H1 (cell line): ENCODE results near the gene CSNK1A1. TPM values are rescaled to one million over a fixed set of nuclear protein-coding genes. Genes with fewer than 3 reads are reported as not detected.

ENCODE experiments used
- CHD2 ChIP-seq: IDR thresholded peaks from 2 replicates; pipeline ENCODE4 v1.6.1; 2012; ENCODE audit warnings: low read length, improper control_type of control experiment
- EGR1 ChIP-seq: IDR thresholded peaks from 2 replicates; pipeline ENCODE4 v1.6.1; 2011; ENCODE audit warnings: low read depth, low read length, borderline replicate concordance
- EP300 ChIP-seq, 2 experiments: IDR thresholded peaks; 1 replicate in 1 of 2; 2 replicates in 1 of 2; pipeline ENCODE4 v1.6.1; 2011 to 2012; ENCODE audit warnings: low read depth in 2 of 2, low read length in 2 of 2, mild to moderate bottlenecking in 2 of 2, borderline replicate concordance in 1 of 2, inconsistent platforms in 1 of 2, moderate library complexity in 1 of 2
- GTF2F1 ChIP-seq: IDR thresholded peaks from 2 replicates; pipeline ENCODE4 v1.6.1; 2012; ENCODE audit warnings: low read depth, low read length, improper control_type of control experiment, borderline replicate concordance
- TAF7 ChIP-seq: optimal IDR thresholded peaks from 2 replicates; pipeline ENCODE3; 2011; ENCODE audit warnings: low read depth, mild to moderate bottlenecking, inconsistent platforms, low read length, moderate library complexity, borderline replicate concordance
- TBP ChIP-seq: IDR thresholded peaks from 2 replicates; pipeline ENCODE4 v1.6.1; 2011; ENCODE audit warnings: low read depth, low read length, improper control_type of control experiment
- polyA plus RNA-seq, 7 experiments: library from polyadenylated mRNA; depleted of rRNA in 3 of 7; stranded (reverse) in 5 of 7; unstranded in 2 of 7; fragments of >200 nt in 5 of 7; fragments of 200-250 nt in 2 of 7; gene quantifications; 1 replicate in 5 of 7; 2 replicates in 1 of 7; 4 replicates in 1 of 7; pipeline versions ENCODE4 v1.2.1 to v1.2.3, GENCODE V29; 2011 to 2013; ENCODE audit warnings: missing spikeins in 2 of 7, mixed read lengths in 2 of 7
- total RNA-seq: library from RNA; stranded (reverse); fragmentation: NEBNext Ultra II Directional; extraction: Animal tissue kit (Norgen Biotek cat#: 25700); gene quantifications from 2 replicates; pipeline ENCODE4 v1.2.1, GENCODE V29; 2021
- TF ChIP-seq, protein P1 (sequence below), 3 experiments: IDR thresholded peaks; 1 replicate in 2 of 3; 2 replicates in 1 of 3; pipeline versions ENCODE4 v1.5.1 to v1.6.1; 2011; ENCODE audit warnings: low read length in 3 of 3, mild to moderate bottlenecking in 3 of 3, inconsistent platforms in 2 of 3, low read depth in 1 of 3, moderate library complexity in 1 of 3; ENCODE audit not compliant: insufficient read depth in 1 of 3; ENCODE audit errors: control extremely low read depth in 1 of 3
- TF ChIP-seq, protein P2 (sequence below): IDR thresholded peaks from 2 replicates; pipeline ENCODE4 v1.6.1; 2011; ENCODE audit warnings: low read length, improper control_type of control experiment

CSNK1A1 gene
- total and polyA plus RNA-seq, 2 of the 8 experiments (the other 6 are each of a cell fraction or from before 2014, with no cell fraction given): 61.2 to 244 TPM

DNA sequence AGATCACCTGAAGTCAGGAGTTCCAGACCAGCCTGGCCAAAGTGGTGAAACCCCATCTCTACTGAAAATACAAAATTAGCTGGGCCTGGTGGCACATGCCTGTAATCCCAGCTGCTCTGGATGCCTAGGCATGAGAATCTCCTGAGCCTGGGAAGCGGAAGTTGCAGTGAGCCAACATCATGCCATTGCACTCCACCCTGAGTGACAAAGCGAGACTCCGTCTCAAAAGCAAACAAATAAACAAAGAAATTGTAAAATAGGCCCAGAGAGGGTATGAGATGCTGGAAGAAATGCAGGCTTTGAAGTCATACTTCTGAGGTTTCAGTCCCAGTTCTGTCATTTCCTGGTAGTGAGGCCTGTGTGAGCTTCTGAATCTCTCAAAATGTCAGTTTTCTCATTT, 24.8 kb upstream of the CSNK1A1 start (continued):
- TF ChIP-seq, protein P1, sequence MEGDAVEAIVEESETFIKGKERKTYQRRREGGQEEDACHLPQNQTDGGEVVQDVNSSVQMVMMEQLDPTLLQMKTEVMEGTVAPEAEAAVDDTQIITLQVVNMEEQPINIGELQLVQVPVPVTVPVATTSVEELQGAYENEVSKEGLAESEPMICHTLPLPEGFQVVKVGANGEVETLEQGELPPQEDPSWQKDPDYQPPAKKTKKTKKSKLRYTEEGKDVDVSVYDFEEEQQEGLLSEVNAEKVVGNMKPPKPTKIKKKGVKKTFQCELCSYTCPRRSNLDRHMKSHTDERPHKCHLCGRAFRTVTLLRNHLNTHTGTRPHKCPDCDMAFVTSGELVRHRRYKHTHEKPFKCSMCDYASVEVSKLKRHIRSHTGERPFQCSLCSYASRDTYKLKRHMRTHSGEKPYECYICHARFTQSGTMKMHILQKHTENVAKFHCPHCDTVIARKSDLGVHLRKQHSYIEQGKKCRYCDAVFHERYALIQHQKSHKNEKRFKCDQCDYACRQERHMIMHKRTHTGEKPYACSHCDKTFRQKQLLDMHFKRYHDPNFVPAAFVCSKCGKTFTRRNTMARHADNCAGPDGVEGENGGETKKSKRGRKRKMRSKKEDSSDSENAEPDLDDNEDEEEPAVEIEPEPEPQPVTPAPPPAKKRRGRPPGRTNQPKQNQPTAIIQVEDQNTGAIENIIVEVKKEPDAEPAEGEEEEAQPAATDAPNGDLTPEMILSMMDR (IDR thresholded peaks at IDR 0.05; ENCODE audit: control extremely low read depth in 1 of 3, insufficient read depth in 1 of 3, low read depth in 1 of 3, low read length in 3 of 3): no peak
- TF ChIP-seq GTF2F1 (no peak), CHD2 (no peak), EGR1 (no peak), TBP (no peak), EP300 (IDR thresholded peaks at IDR 0.05; ENCODE audit: borderline replicate concordance in 1 of 2, low read depth in 2 of 2, low read length in 2 of 2) (no peak), TAF7 (no peak)
- TF ChIP-seq, protein P2, sequence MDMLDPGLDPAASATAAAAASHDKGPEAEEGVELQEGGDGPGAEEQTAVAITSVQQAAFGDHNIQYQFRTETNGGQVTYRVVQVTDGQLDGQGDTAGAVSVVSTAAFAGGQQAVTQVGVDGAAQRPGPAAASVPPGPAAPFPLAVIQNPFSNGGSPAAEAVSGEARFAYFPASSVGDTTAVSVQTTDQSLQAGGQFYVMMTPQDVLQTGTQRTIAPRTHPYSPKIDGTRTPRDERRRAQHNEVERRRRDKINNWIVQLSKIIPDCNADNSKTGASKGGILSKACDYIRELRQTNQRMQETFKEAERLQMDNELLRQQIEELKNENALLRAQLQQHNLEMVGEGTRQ: no peak
